ENCODE data around the gene CAPN14. TPM values are rescaled to one million over a fixed set of nuclear protein-coding genes. Genes with fewer than 3 reads are reported as not detected.

The CAPN14 gene
- total RNA-seq, 4 donors from 2014 or later: not detected

DNA sequence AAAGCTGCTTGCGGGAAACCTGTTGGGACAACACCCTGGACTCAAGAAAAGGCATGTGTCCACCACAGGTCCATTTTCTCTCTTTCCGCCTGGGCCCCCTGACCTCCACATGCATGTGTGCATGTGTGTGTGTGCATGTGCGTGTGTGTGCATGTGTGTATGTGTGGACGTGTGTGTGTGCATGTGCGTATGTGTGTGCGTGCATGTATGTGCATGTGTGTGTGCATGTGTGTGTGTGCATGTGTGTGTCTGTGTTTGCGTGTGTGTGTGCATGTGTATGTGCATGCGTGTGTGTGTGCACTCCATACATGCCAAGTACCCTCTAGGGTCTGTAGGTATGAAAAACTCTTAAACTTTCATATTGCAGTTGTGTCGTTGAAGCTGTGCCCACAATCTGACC is 16.3 kb downstream of the CAPN14 start:
- TF ChIP-seq, protein P1, sequence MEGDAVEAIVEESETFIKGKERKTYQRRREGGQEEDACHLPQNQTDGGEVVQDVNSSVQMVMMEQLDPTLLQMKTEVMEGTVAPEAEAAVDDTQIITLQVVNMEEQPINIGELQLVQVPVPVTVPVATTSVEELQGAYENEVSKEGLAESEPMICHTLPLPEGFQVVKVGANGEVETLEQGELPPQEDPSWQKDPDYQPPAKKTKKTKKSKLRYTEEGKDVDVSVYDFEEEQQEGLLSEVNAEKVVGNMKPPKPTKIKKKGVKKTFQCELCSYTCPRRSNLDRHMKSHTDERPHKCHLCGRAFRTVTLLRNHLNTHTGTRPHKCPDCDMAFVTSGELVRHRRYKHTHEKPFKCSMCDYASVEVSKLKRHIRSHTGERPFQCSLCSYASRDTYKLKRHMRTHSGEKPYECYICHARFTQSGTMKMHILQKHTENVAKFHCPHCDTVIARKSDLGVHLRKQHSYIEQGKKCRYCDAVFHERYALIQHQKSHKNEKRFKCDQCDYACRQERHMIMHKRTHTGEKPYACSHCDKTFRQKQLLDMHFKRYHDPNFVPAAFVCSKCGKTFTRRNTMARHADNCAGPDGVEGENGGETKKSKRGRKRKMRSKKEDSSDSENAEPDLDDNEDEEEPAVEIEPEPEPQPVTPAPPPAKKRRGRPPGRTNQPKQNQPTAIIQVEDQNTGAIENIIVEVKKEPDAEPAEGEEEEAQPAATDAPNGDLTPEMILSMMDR (IDR thresholded peaks at IDR 0.05 in 4 of 5, conservative IDR thresholded peaks at IDR 0.05 in 1 of 5): no peak
- no peak for TF ChIP-seq POLR2A (IDR thresholded peaks at IDR 0.05)

DNA sequence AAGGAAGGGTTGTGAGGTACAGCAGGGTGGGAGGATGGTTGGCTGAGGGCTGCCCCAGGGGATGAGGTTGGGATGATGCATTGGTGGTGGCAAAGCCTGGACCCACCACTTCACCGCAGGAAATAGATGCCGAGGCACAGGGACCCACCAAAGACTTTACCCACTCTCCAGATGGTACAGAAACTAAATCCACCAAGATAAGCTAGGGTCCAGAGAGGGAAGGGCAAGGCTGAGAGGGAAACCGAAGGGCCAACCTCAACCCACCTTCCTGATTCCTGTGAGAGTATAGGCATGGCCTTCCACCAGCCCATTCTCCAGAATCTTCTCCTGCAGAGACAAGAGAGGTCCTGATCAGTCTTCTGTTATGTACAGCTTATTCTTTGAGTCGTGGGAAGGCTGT is 18.1 kb downstream of the CAPN14 start:
- no peaks in the 10 kb centered on the region for H3K9me3 ChIP-seq
- H3K4me1 ChIP-seq: no peaks in the 10 kb centered on the region
- no peak overlapping the region for H3K4me3 ChIP-seq
- no peaks in the 10 kb centered on the region for H3K27me3 ChIP-seq
- no peak overlapping the region for H3K27ac ChIP-seq
- DNase-seq: no peak
- TF ChIP-seq, protein P1 (IDR thresholded peaks at IDR 0.05 in 4 of 5, conservative IDR thresholded peaks at IDR 0.05 in 1 of 5): no peak
- TF ChIP-seq POLR2A (IDR thresholded peaks at IDR 0.05): no peak
- ATAC-seq: no peak
- H3K36me3 ChIP-seq: no peaks in the 10 kb centered on the region
- intact Hi-C loops (cut with DNase I; ENCODE audit: low total_unique reads) (no loop called here), in situ Hi-C loops (cut with MboI; ENCODE audit: low sequenced_read_pairs in 4 of 4) (no loop called here)

More for the DNA sequence above, 16.3 kb downstream of the CAPN14 start:
- ATAC-seq (no peak), DNase-seq (no peak)
- H3K4me3 ChIP-seq: no peak overlapping the region
- no peaks in the 10 kb centered on the region for H3K27me3 ChIP-seq
- H3K4me1 ChIP-seq: no peaks in the 10 kb centered on the region
- H3K27ac ChIP-seq: no peak overlapping the region
- H3K36me3 ChIP-seq: no peaks in the 10 kb centered on the region
- no peaks in the 10 kb centered on the region for H3K9me3 ChIP-seq
- intact Hi-C loops (cut with DNase I; ENCODE audit: low total_unique reads): no loop called here
- in situ Hi-C loops (cut with MboI; ENCODE audit: low sequenced_read_pairs in 4 of 4): no loop called here

DNA sequence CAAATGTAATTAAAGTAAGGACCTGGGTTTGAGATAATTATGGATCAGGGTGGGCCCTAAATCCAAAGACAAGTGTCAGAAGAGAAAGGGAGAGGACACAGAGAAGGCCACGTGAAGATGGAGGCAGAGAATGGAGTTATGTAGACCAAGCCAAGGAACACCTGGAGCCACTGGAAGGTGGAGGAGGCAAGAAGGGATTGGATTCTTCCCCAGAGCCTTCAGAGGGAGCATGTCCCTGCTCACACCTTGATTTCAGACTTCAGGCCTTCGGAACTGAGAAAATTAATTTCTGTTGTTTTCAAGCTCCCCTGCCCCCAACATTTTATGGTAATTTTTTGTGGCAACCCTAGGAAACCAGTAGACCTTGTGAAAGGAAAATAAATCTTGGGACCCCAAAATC is 19.6 kb downstream of the CAPN14 start:
- DNase-seq (no peak), ATAC-seq (no peak)
- H3K36me3 ChIP-seq: no peaks in the 10 kb centered on the region
- intact Hi-C loops (cut with DNase I; ENCODE audit: low total_unique reads) (no loop called here), in situ Hi-C loops (cut with MboI; ENCODE audit: low sequenced_read_pairs in 4 of 4) (no loop called here)
- H3K4me3 ChIP-seq: no peak overlapping the region
- TF ChIP-seq, protein P1 (IDR thresholded peaks at IDR 0.05 in 4 of 5, conservative IDR thresholded peaks at IDR 0.05 in 1 of 5): no peak
- no peak for TF ChIP-seq POLR2A (IDR thresholded peaks at IDR 0.05)
- no peaks in the 10 kb centered on the region for H3K9me3 ChIP-seq
- no peaks in the 10 kb centered on the region for H3K4me1 ChIP-seq
- H3K27ac ChIP-seq: no peak overlapping the region
- H3K27me3 ChIP-seq: no peaks in the 10 kb centered on the region

DNA sequence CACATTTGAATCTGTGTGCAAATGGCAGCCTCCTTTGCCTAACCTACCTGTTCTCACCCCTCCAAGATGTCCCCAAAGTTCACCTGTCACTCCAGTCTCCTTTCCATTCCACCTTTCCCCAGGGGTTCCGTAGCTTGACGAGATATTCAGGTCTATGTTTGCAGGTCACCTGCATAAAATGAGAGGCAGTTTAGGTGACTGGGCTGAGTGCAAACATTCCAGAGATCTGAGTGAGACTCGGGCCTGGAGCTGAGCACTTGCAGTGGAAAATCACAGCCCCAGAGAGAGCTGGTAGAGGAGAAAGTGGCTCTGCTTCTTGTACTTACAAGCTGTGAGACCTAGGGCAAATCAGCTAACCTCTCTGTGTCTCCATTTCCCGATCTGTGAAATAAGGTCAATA is 20.1 kb downstream of the CAPN14 start:
- intact Hi-C loops (cut with DNase I; ENCODE audit: low total_unique reads) (no loop called here), in situ Hi-C loops (cut with MboI; ENCODE audit: low sequenced_read_pairs in 4 of 4) (no loop called here)
- Histone ChIP-seq H3K27me3 (no peaks in the 10 kb centered on the region), H3K4me3 (no peak overlapping the region), H3K9me3 (no peaks in the 10 kb centered on the region), H3K27ac (no peak overlapping the region), H3K36me3 (no peaks in the 10 kb centered on the region), H3K4me1 (no peaks in the 10 kb centered on the region)
- DNase-seq (no peak), ATAC-seq (no peak)
- TF ChIP-seq, protein P1 (IDR thresholded peaks at IDR 0.05 in 4 of 5, conservative IDR thresholded peaks at IDR 0.05 in 1 of 5): no peak
- no peak for TF ChIP-seq POLR2A (IDR thresholded peaks at IDR 0.05)

DNA sequence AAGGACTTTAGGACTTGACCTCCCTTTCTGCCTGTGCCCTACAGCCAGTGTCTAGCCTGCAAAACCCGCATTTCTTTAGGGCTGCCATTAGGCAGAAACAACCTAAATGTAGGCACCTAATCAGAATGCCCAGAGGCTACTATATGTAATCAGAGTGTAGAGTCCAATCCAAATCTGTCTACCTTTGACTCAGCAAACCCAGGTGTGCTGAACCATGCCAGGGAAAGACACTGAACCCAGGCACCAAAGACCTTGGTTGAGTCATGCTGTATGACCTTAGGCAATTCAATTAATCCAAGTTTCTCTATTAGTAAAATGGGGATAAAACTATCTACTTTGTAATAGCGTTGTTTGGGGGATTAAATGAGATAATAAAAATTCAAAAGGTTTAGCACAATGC is 20.7 kb downstream of the CAPN14 start:
- TF ChIP-seq POLR2A (IDR thresholded peaks at IDR 0.05): no peak
- TF ChIP-seq, protein P1 (IDR thresholded peaks at IDR 0.05 in 4 of 5, conservative IDR thresholded peaks at IDR 0.05 in 1 of 5): no peak
- intact Hi-C loops (cut with DNase I; ENCODE audit: low total_unique reads): no loop called here
- in situ Hi-C loops (cut with MboI; ENCODE audit: low sequenced_read_pairs in 4 of 4): no loop called here
- DNase-seq: no peak
- no peaks in the 10 kb centered on the region for H3K36me3 ChIP-seq
- ATAC-seq: no peak
- no peaks in the 10 kb centered on the region for H3K27me3 ChIP-seq
- no peaks in the 10 kb centered on the region for H3K9me3 ChIP-seq
- H3K27ac ChIP-seq: no peak overlapping the region
- no peaks in the 10 kb centered on the region for H3K4me1 ChIP-seq
- no peak overlapping the region for H3K4me3 ChIP-seq

Data from gastrocnemius medialis (tissue), 4 donors.